NCI-H1417 (cell line): ENCODE results near the gene EFCAB6.

Experiments used
- DNase-seq, 3 experiments: peaks; one replicate each; lab custom pipeline; 2025; lab: John Stamatoyannopoulos, UW

The EFCAB6 gene

GRCh38 chr22:43812149-43812842 is at the start of gene EFCAB6:
Gene EFCAB6, minus strand, starts transcription at chr22:43812305. Its CDS starts 29,987 bp downstream, at chr22:43782318.
- DNase-seq: peak; percentile 89 to 94 (median 90)

GRCh38 chr22:43861529-43861928 is 49.4 kb upstream of the EFCAB6 start:
- peak in 2 of 3 experiments; percentile 10 to 30 for DNase-seq

- DNase-seq: no peak
Measured at GRCh38 chr22:43860831-43861230, 48.7 kb upstream of the EFCAB6 start.

GRCh38 chr22:43860126-43860525 is 48.0 kb upstream of the EFCAB6 start:
- DNase-seq: no peak

- DNase-seq: no peak
Measured at GRCh38 chr22:43859621-43860020, 47.5 kb upstream of the EFCAB6 start.

- no peak for DNase-seq
Measured at GRCh38 chr22:43859176-43859575, 47.1 kb upstream of the EFCAB6 start.

GRCh38 chr22:43858156-43858895 is 46.2 kb upstream of the EFCAB6 start:
- DNase-seq: no peak

- no peak for DNase-seq
Measured at GRCh38 chr22:43857367-43857766, 45.3 kb upstream of the EFCAB6 start.

GRCh38 chr22:43855431-43855830 is 43.3 kb upstream of the EFCAB6 start:
- no peak for DNase-seq

GRCh38 chr22:43854786-43855271 is 42.7 kb upstream of the EFCAB6 start:
- no peak for DNase-seq

GRCh38 chr22:43854121-43854785 is 42.1 kb upstream of the EFCAB6 start:
- no peak for DNase-seq

GRCh38 chr22:43853328-43853931 is 41.3 kb upstream of the EFCAB6 start:
- DNase-seq: peak in 1 of 3 experiments; percentile 16

GRCh38 chr22:43852573-43853327 is 40.6 kb upstream of the EFCAB6 start:
- DNase-seq: no peak

- DNase-seq: no peak
Measured at GRCh38 chr22:43851979-43852307, 39.8 kb upstream of the EFCAB6 start.

- DNase-seq: no peak
Measured at GRCh38 chr22:43851058-43851978, 39.2 kb upstream of the EFCAB6 start.

GRCh38 chr22:43850529-43850928 is 38.4 kb upstream of the EFCAB6 start:
- DNase-seq: no peak

- no peak for DNase-seq
Measured at GRCh38 chr22:43849731-43850130, 37.6 kb upstream of the EFCAB6 start.

- DNase-seq: peak; percentile 21 to 65 (median 30)
Measured at GRCh38 chr22:43848366-43849171, 36.5 kb upstream of the EFCAB6 start.

GRCh38 chr22:43847376-43848289 is 35.5 kb upstream of the EFCAB6 start:
- DNase-seq: no peak
